Karpas-422 (cell line): ENCODE data around the gene TMEM52. TPM values are rescaled to one million over a fixed set of nuclear protein-coding genes. Genes with fewer than 3 reads are reported as not detected.

Experiments
- DNase-seq: peaks from one replicate; pipeline ENCODE4 v3.0.0-alpha.2; 2015
- H2AFZ ChIP-seq: fragments of 200-600 bp; sonication (generic); 2 replicates; pipeline ENCODE4 v1.6.1; 2014; ENCODE audit warnings: antibody characterized with exemption, low read length, mixed read lengths
- H3K27ac ChIP-seq: fragments of 200-600 bp; sonication (generic); 2 replicates; pipeline ENCODE4 v1.5.1; 2014; ENCODE audit warnings: mild to moderate bottlenecking, low read length, moderate library complexity
- H3K27me3 ChIP-seq: fragments of 200-600 bp; sonication (generic); 2 replicates; pipeline ENCODE4 v1.6.1; 2014; ENCODE audit warnings: low read length, mixed read lengths
- H3K36me3 ChIP-seq: fragments of 200-600 bp; sonication (generic); 2 replicates; pipeline ENCODE4 v1.6.1; 2014; ENCODE audit warnings: low read length, mixed read lengths; ENCODE audit not compliant: insufficient read depth
- H3K4me1 ChIP-seq: fragments of 200-600 bp; sonication (generic); 2 replicates; pipeline ENCODE4 v1.6.1; 2014; ENCODE audit warnings: mild to moderate bottlenecking, low read length, mixed read lengths
- H3K4me2 ChIP-seq: fragments of 200-600 bp; sonication (generic); 2 replicates; pipeline ENCODE4 v1.6.1; 2014; ENCODE audit warnings: low read length, low read depth, mild to moderate bottlenecking; ENCODE audit not compliant: poor library complexity, severe bottlenecking
- H3K4me3 ChIP-seq: fragments of 200-600 bp; sonication (generic); 2 replicates; pipeline ENCODE4 v1.5.1; 2014; ENCODE audit warnings: mild to moderate bottlenecking, antibody characterized with exemption, low read length, mixed read lengths
- H3K79me2 ChIP-seq: fragments of 200-600 bp; sonication (generic); 2 replicates; pipeline ENCODE4 v1.6.1; 2014; ENCODE audit warnings: mild to moderate bottlenecking, low read length, mixed read lengths
- H3K9ac ChIP-seq: fragments of 200-600 bp; sonication (generic); 2 replicates; pipeline ENCODE4 v1.6.0; 2014; ENCODE audit warnings: low read length
- H3K9me2 ChIP-seq: fragments of 200-600 bp; sonication (generic), shearing (Covaris generic); replicated peaks from 2 replicates; pipeline ENCODE4 v1.6.0; 2014; ENCODE audit warnings: mild to moderate bottlenecking, low read length, moderate library complexity; ENCODE audit not compliant: insufficient read depth
- H3K9me3 ChIP-seq: fragments of 300-700, 200-600 bp; sonication (generic); 2 replicates; pipeline ENCODE4 v1.6.1; 2014; ENCODE audit warnings: low read length, mixed read lengths
- H4K20me1 ChIP-seq: fragments of 200-600 bp; sonication (generic); 2 replicates; pipeline ENCODE4 v1.6.1; 2014; ENCODE audit warnings: mild to moderate bottlenecking, antibody characterized with exemption, low read length, low read depth; ENCODE audit not compliant: insufficient read depth
- total RNA-seq: library from RNA; depleted of rRNA; stranded (reverse); fragments of >200 nt; shearing (Covaris generic); gene quantifications from 2 replicates; pipeline ENCODE4 v1.2.3, GENCODE V29; 2014; ENCODE audit warnings: low replicate concordance

TMEM52 gene
- total RNA-seq, 1 experiment from 2014 or later = not detected

- no peak overlapping the region for H3K27ac ChIP-seq
- peak overlapping the region; percentile 18; the same call in 1 of the 2 replicates for H2AFZ ChIP-seq
- no peak overlapping the region for H3K9ac ChIP-seq
- H3K4me1 ChIP-seq = peaks cover 15% of the 10 kb centered on the region
- H4K20me1 ChIP-seq = no peaks in the 10 kb centered on the region
- peak; percentile 61 for DNase-seq
- no peak overlapping the region for H3K4me3 ChIP-seq
- H3K9me2 ChIP-seq = no peaks in the 10 kb centered on the region
- H3K36me3 ChIP-seq = no peaks in the 10 kb centered on the region
- H3K27me3 ChIP-seq = no peaks in the 10 kb centered on the region
- no peaks in the 10 kb centered on the region for H3K9me3 ChIP-seq
- no peaks in the 10 kb centered on the region for H3K79me2 ChIP-seq
- H3K4me2 ChIP-seq = no peak overlapping the region
Measured at GRCh38 chr1:1943834-1944570, 24.9 kb upstream of the TMEM52 start.

GRCh38 chr1:1942753-1943656 is 23.9 kb upstream of the TMEM52 start:
- Histone ChIP-seq H3K27ac (no peak overlapping the region), H3K36me3 (no peaks in the 10 kb centered on the region), H3K9me2 (no peaks in the 10 kb centered on the region), H3K4me3 (peak overlapping the region; percentile 30; the same call in 1 of the 2 replicates), H3K4me1 (peaks cover 15% of the 10 kb centered on the region), H2AFZ (peak overlapping the region; percentile 58; the same call in 1 of the 2 replicates), H4K20me1 (no peaks in the 10 kb centered on the region), H3K27me3 (no peaks in the 10 kb centered on the region), H3K9ac (peak overlapping the region; percentile 44; the same call in 1 of the 2 replicates), H3K9me3 (no peaks in the 10 kb centered on the region), H3K79me2 (no peaks in the 10 kb centered on the region), H3K4me2 (peak overlapping the region; percentile 52)
- DNase-seq = peak; percentile 76

GRCh38 chr1:1941868-1942752 is 23.0 kb upstream of the TMEM52 start:
- Histone ChIP-seq H3K4me1 (peaks cover 15% of the 10 kb centered on the region), H2AFZ (no peak overlapping the region), H3K4me2 (peak overlapping the region; percentile 52), H3K36me3 (no peaks in the 10 kb centered on the region), H3K27me3 (no peaks in the 10 kb centered on the region), H4K20me1 (no peaks in the 10 kb centered on the region), H3K9me2 (no peaks in the 10 kb centered on the region), H3K27ac (no peak overlapping the region), H3K9me3 (no peaks in the 10 kb centered on the region), H3K4me3 (no peak overlapping the region), H3K9ac (0 out of 2 replicates have a peak overlapping the region, but pooled peaks have one; percentile 44), H3K79me2 (no peaks in the 10 kb centered on the region)
- DNase-seq = no peak

DNA sequence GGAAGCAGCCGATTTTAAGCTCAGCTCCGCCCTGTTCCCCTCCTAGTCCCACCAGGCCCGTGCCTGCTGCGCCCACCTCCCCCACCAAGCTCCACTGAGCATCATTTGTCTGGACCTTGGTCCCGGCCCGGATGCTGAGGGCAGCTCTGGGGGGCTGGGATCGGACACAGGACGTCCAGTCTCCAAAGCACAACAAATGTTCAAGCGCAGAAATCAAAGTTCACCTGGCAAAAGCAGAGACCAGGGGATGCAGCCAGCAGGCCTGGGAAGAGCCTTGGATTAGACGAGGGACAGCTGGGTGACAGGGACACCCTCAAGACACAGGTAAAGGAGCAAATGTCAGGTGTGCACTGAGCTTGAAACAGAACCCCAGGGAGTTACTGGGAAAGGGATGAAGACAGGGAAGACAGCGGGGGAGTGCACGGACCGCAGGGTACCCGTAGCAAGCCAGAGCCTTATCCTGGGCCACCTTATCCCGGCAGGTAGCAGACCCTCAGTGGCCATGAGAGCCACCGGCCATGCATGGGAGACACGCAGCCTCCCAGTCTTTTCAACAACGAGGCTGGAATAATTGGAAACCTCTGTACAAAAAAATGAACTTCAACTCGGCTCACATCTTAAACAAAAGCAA is 22.2 kb upstream of the TMEM52 start:
- no peaks in the 10 kb centered on the region for H3K36me3 ChIP-seq
- no peaks in the 10 kb centered on the region for H3K27me3 ChIP-seq
- H3K79me2 ChIP-seq = no peaks in the 10 kb centered on the region
- H3K4me1 ChIP-seq = peaks cover 15% of the 10 kb centered on the region
- H3K4me3 ChIP-seq = no peak overlapping the region
- H3K27ac ChIP-seq = no peak overlapping the region
- H3K9me2 ChIP-seq = no peaks in the 10 kb centered on the region
- H3K9ac ChIP-seq = no peak overlapping the region
- H3K4me2 ChIP-seq = no peak overlapping the region
- no peaks in the 10 kb centered on the region for H3K9me3 ChIP-seq
- H2AFZ ChIP-seq = no peak overlapping the region
- no peaks in the 10 kb centered on the region for H4K20me1 ChIP-seq
- DNase-seq = no peak

DNA sequence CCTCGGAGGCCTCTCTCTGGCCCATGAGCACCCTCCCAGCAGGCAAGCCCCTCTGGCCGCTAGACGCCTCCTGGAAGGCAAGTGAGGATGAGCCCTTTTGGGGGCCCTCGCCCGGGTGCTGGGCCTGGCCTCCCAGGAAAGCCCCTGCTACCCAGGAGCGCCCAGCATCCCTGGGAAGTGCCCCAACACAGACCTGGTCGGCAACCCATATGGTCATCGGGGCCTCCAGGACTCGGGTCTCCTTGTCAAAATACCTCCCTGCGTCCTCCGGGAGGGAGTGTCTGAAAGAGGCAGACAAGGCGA is 21.0 kb upstream of the TMEM52 start:
- Histone ChIP-seq H3K9me2 (no peaks in the 10 kb centered on the region), H3K36me3 (no peaks in the 10 kb centered on the region), H3K27me3 (no peaks in the 10 kb centered on the region), H3K9ac (no peak overlapping the region), H2AFZ (no peak overlapping the region), H3K79me2 (no peaks in the 10 kb centered on the region), H3K4me2 (no peak overlapping the region), H4K20me1 (no peaks in the 10 kb centered on the region), H3K4me3 (no peak overlapping the region), H3K4me1 (peaks cover 15% of the 10 kb centered on the region), H3K27ac (no peak overlapping the region), H3K9me3 (peaks cover under 1% of the 10 kb centered on the region; the same call in 1 of the 2 replicates)
- DNase-seq = no peak

- no peak for DNase-seq
- Histone ChIP-seq H3K4me2 (no peak overlapping the region), H3K27me3 (no peaks in the 10 kb centered on the region), H3K9me2 (no peaks in the 10 kb centered on the region), H3K4me1 (peaks cover 15% of the 10 kb centered on the region), H3K36me3 (no peaks in the 10 kb centered on the region), H3K9me3 (peaks cover 5% of the 10 kb centered on the region; the same call in 1 of the 2 replicates), H3K9ac (no peak overlapping the region), H3K27ac (no peak overlapping the region), H4K20me1 (no peaks in the 10 kb centered on the region), H2AFZ (no peak overlapping the region), H3K79me2 (no peaks in the 10 kb centered on the region), H3K4me3 (no peak overlapping the region)
Measured at GRCh38 chr1:1939296-1940122, 20.4 kb upstream of the TMEM52 start.

DNA sequence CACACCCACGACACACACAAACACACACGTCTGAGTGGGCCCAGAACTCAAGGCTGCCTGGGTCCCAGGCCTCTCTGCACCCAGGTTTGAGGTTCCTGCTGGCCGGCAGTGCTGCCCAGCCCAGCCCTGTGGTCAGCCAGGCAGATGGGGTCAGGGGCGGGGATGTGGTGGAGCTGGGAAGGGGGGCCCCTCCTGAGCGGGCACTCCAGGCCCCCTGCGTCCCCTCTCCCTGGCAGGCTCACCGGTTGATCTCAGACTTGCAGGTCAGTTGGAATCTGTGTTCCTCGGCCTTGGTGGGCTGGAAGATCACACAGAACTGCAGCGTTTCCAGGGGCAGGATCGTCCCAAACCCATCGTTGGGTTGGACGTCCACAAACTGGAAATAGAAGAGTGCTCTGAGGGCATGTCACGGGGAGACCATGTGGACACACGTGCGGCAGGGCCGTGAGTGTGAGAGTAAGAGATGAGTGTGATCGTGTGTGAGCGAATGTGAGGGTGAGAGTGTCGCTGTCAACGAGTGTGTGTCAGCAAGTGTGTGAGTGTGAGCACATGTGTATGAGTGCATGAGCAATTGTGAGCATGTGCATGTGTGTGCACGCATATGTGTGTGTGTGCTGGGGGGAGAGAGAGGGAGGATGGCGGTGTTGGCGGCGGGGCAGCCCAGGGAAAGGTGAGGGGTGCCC is 19.7 kb upstream of the TMEM52 start:
- Histone ChIP-seq H4K20me1 (no peaks in the 10 kb centered on the region), H3K27me3 (no peaks in the 10 kb centered on the region), H3K27ac (no peak overlapping the region), H3K36me3 (no peaks in the 10 kb centered on the region), H3K4me1 (peaks cover 15% of the 10 kb centered on the region), H3K4me2 (no peak overlapping the region), H3K9ac (no peak overlapping the region), H3K79me2 (no peaks in the 10 kb centered on the region), H3K9me3 (peaks cover 5% of the 10 kb centered on the region; the same call in 1 of the 2 replicates), H3K4me3 (no peak overlapping the region), H3K9me2 (no peaks in the 10 kb centered on the region), H2AFZ (no peak overlapping the region)
- no peak for DNase-seq
